Measurements from ENCODE around the gene PKN3. TPM values are rescaled to one million over a fixed set of nuclear protein-coding genes. Genes with fewer than 3 reads are reported as not detected.

PKN3 gene
- total and polyA plus RNA-seq, 8 donors, result 2.5 to 11.0 (median 3.9) TPM

GRCh38 chr9:128723866-128724743 lies 21.8 kb downstream of the PKN3 start, which contains the start of gene ZDHHC12:
Gene ZDHHC12 (minus strand): TSS chr9:128724127. CDS start chr9:128724093, 34 bp downstream.
- H3K36me3 ChIP-seq, result no peaks in the 10 kb centered on the region
- no peaks in the 10 kb centered on the region for H3K9me3 ChIP-seq
- H3K4me1 ChIP-seq, result no peaks in the 10 kb centered on the region
- ATAC-seq (peak; percentile 95 to 98 (median 96)), DNase-seq (peak; percentile 98 to 100 (median 99)), FAIRE-seq (no peak)
- intact Hi-C loops (cut with DNase I), result no loop called here
- peak within 1 kb of the TSS; percentile 51 to 77 (median 60) for H3K4me3 ChIP-seq
- TF ChIP-seq CTCF (IDR thresholded peaks at IDR 0.05), result no peak
- no peaks in the 10 kb centered on the region for H3K27me3 ChIP-seq
- H3K27ac ChIP-seq, result peak within 1 kb of the TSS; percentile 43 to 66 (median 55)
- 1% methylated on average over 53 to 68 of the region's 68 CpGs for WGBS, 2 donors

- no peaks in the 10 kb centered on the region for H3K27me3 ChIP-seq
- WGBS, 2 donors, result 16 to 24% methylated on average over 10 of the region's 10 CpGs
- H3K27ac ChIP-seq, result peak overlapping the region in 2 of 4 donors; percentile 9 to 66
- peak; percentile 22 to 49 (median 36) for ATAC-seq
- intact Hi-C loops (cut with DNase I), result no loop called here
- no peaks in the 10 kb centered on the region for H3K36me3 ChIP-seq
- no peak for FAIRE-seq
- peak in 4 of 6 donors; percentile 62 to 69 (median 65) for DNase-seq
- H3K9me3 ChIP-seq, result no peaks in the 10 kb centered on the region
- no peaks in the 10 kb centered on the region for H3K4me1 ChIP-seq
- TF ChIP-seq CTCF (IDR thresholded peaks at IDR 0.05), result no peak
- peak overlapping the region; percentile 51 to 77 (median 60) for H3K4me3 ChIP-seq
These were observed 22.5 kb downstream of the PKN3 start for GRCh38 chr9:128724744-128725211.

- FAIRE-seq, result no peak
- no peaks in the 10 kb centered on the region for H3K36me3 ChIP-seq
- no peak for DNase-seq
- WGBS, 2 donors, result 88 to 93% methylated on average over 5 of the region's 5 CpGs
- H3K27ac ChIP-seq, result no peak overlapping the region
- no peaks in the 10 kb centered on the region for H3K4me1 ChIP-seq
- no peak overlapping the region for H3K4me3 ChIP-seq
- intact Hi-C loops (cut with DNase I), result no loop called here
- H3K9me3 ChIP-seq, result no peaks in the 10 kb centered on the region
- H3K27me3 ChIP-seq, result no peaks in the 10 kb centered on the region
- TF ChIP-seq CTCF (IDR thresholded peaks at IDR 0.05), result no peak
- ATAC-seq, result no peak
These were observed 25.4 kb downstream of the PKN3 start for GRCh38 chr9:128727640-128728248.

- Histone ChIP-seq H3K27ac (no peak overlapping the region), H3K9me3 (no peaks in the 10 kb centered on the region), H3K36me3 (no peaks in the 10 kb centered on the region), H3K4me1 (no peaks in the 10 kb centered on the region), H3K27me3 (no peaks in the 10 kb centered on the region), H3K4me3 (no peak overlapping the region)
- no peak for TF ChIP-seq CTCF (IDR thresholded peaks at IDR 0.05)
- no peak for FAIRE-seq
- 76 to 79% methylated on average over 7 of the region's 7 CpGs for WGBS, 2 donors
- DNase-seq, result no peak
- no peak for ATAC-seq
- intact Hi-C loops (cut with DNase I), result no loop called here
These were observed 26.0 kb downstream of the PKN3 start for GRCh38 chr9:128728298-128728697.

Measured in pancreas (tissue), 10 donors.